Gastrocnemius medialis (tissue), 4 donors: ENCODE results near the gene SLC37A3.

ENCODE experiments used
- CTCF ChIP-seq, 5 experiments: fragments of 450-650 bp in 3 of 5; fragments of 200-600 bp in 2 of 5; sonication (generic) in 2 of 5; IDR thresholded peaks in 4 of 5; conservative IDR thresholded peaks in 1 of 5; 1 replicate in 4 of 5; 2 replicates in 1 of 5; pipeline ENCODE4 v1.5.1; 2016 to 2019; ENCODE audit warnings: antibody characterized with exemption in 5 of 5, mild to moderate bottlenecking in 3 of 5, moderate library complexity in 3 of 5
- POLR2A ChIP-seq, 2 donors: fragments of 450-650 bp; IDR thresholded peaks; one replicate each; pipeline ENCODE4 v1.6.1; 2017; ENCODE audit warnings: antibody characterized with exemption in 2 of 2, mild to moderate bottlenecking in 2 of 2, moderate library complexity in 2 of 2

- TF ChIP-seq POLR2A (IDR thresholded peaks at IDR 0.05) = no peak
- TF ChIP-seq CTCF (IDR thresholded peaks at IDR 0.05 in 4 of 5, conservative IDR thresholded peaks at IDR 0.05 in 1 of 5) = no peak
Observed at GRCh38 chr7:140333223-140333622, 65.1 kb downstream of the SLC37A3 start.
